ENCODE data around the gene PTPN7. TPM values are rescaled to one million over a fixed set of nuclear protein-coding genes. Genes with fewer than 3 reads are reported as not detected.
"Not testable (repeated sequence)": the region's sequence is repeated elsewhere in the genome, so short reads cannot be mapped to it uniquely, and the experiment has no call there.

The PTPN7 gene
- total RNA-seq, 2 donors from 2014 or later: 1.2 to 2.2 TPM

GRCh38 chr1:202143011-202143767, 17.2 kb downstream of the PTPN7 start:
- no peak for DNase-seq (ENCODE audit: low spot score)
- intact Hi-C loops (cut with DNase I): no loop called here

GRCh38 chr1:202141468-202141867, 18.9 kb downstream of the PTPN7 start:
- intact Hi-C loops (cut with DNase I); DNase-seq (ENCODE audit: low spot score): not testable (repeated sequence)

- intact Hi-C loops (cut with DNase I): no loop called here
- DNase-seq (ENCODE audit: low spot score): no peak
Measured at GRCh38 chr1:202140833-202141232, 19.6 kb downstream of the PTPN7 start.

GRCh38 chr1:202135221-202135721, 25.1 kb downstream of the PTPN7 start:
- intact Hi-C loops (cut with DNase I): no loop called here
- no peak for DNase-seq (ENCODE audit: low spot score)

- no peak for DNase-seq (ENCODE audit: low spot score)
- intact Hi-C loops (cut with DNase I): no loop called here
Measured at GRCh38 chr1:202134645-202135172, 25.7 kb downstream of the PTPN7 start.

GRCh38 chr1:202133989-202134388, 26.4 kb downstream of the PTPN7 start:
- intact Hi-C loops (cut with DNase I): no loop called here
- no peak for DNase-seq (ENCODE audit: low spot score)

- no peak for DNase-seq (ENCODE audit: low spot score)
- intact Hi-C loops (cut with DNase I): no loop called here
Measured at GRCh38 chr1:202133496-202133895, 26.9 kb downstream of the PTPN7 start.

GRCh38 chr1:202133001-202133400, 27.4 kb downstream of the PTPN7 start:
- DNase-seq (ENCODE audit: low spot score): no peak
- intact Hi-C loops (cut with DNase I): no loop called here

- intact Hi-C loops (cut with DNase I): no loop called here
- peak; percentile 87 for DNase-seq (ENCODE audit: low spot score)
Measured at GRCh38 chr1:202131956-202132821, 28.2 kb downstream of the PTPN7 start.

- intact Hi-C loops (cut with DNase I): no loop called here
Measured at GRCh38 chr1:202130816-202131522, 29.4 kb downstream of the PTPN7 start.

GRCh38 chr1:202130297-202130721, 30.1 kb downstream of the PTPN7 start:
- intact Hi-C loops (cut with DNase I): no loop called here
- DNase-seq (ENCODE audit: low spot score): no peak

More at GRCh38 chr1:202130816-202131522, 29.4 kb downstream of the PTPN7 start:
- no peak for DNase-seq (ENCODE audit: low spot score)

- no peak for DNase-seq (ENCODE audit: low spot score)
- intact Hi-C loops (cut with DNase I): loop anchor here in 1 of 2 donors (5.0 kb wide), 1 partner anchor 122 kb away; no protein-coding TSS in a partner anchor
Measured at GRCh38 chr1:202129453-202130296, 30.7 kb downstream of the PTPN7 start.

GRCh38 chr1:202127836-202128622, 32.4 kb downstream of the PTPN7 start:
- no peak for DNase-seq (ENCODE audit: low spot score)
- intact Hi-C loops (cut with DNase I): loop anchor here in 1 of 2 donors (5.0 kb wide), 1 partner anchor 121 kb away; no protein-coding TSS in a partner anchor

- intact Hi-C loops (cut with DNase I): loop anchor here in 1 of 2 donors (5.0 kb wide), 1 partner anchor 120 kb away; no protein-coding TSS in a partner anchor
- DNase-seq (ENCODE audit: low spot score): no peak
Measured at GRCh38 chr1:202127061-202127460, 33.3 kb downstream of the PTPN7 start.

GRCh38 chr1:202126426-202126825, 34.0 kb downstream of the PTPN7 start:
- no peak for DNase-seq (ENCODE audit: low spot score)
- intact Hi-C loops (cut with DNase I): loop anchor here in 1 of 2 donors (5.0 kb wide), 1 partner anchor 119 kb away; no protein-coding TSS in a partner anchor

- no peak for DNase-seq (ENCODE audit: low spot score)
- intact Hi-C loops (cut with DNase I): loop anchor here in 1 of 2 donors (5.0 kb wide), 1 partner anchor 118 kb away; no protein-coding TSS in a partner anchor
Measured at GRCh38 chr1:202125611-202126010, 34.8 kb downstream of the PTPN7 start.

GRCh38 chr1:202124142-202124541, 36.3 kb downstream of the PTPN7 start:
- no peak for DNase-seq (ENCODE audit: low spot score)
- intact Hi-C loops (cut with DNase I): no loop called here
